OCI-M2 (cell line): Measurements from ENCODE around the gene PPP1CA.

ENCODE experiments used
- DNase-seq: peaks from one replicate; lab custom pipeline; 2025; ENCODE audit not compliant: unreplicated experiment; lab: John Stamatoyannopoulos, UW

The PPP1CA gene

GRCh38 chr11:67418476-67419281 lies 17.0 kb upstream of the PPP1CA start:
- DNase-seq: no peak

GRCh38 chr11:67417425-67417824 lies 15.8 kb upstream of the PPP1CA start:
- DNase-seq: no peak

GRCh38 chr11:67416416-67417335 lies 15.0 kb upstream of the PPP1CA start:
- DNase-seq: no peak

- DNase-seq: no peak
Measured at GRCh38 chr11:67415501-67416304, 14.0 kb upstream of the PPP1CA start, which contains the start of gene CARNS1. CARNS1 (plus strand) TSS chr11:67415678; CDS start chr11:67416200, 522 bp downstream.

- DNase-seq: no peak
Measured at GRCh38 chr11:67413266-67413849, 11.7 kb upstream of the PPP1CA start.

GRCh38 chr11:67412495-67413179 lies 11.0 kb upstream of the PPP1CA start:
- DNase-seq: no peak

- no peak for DNase-seq
Measured at GRCh38 chr11:67411785-67412152, 10.1 kb upstream of the PPP1CA start.

GRCh38 chr11:67410984-67411784 lies 9.5 kb upstream of the PPP1CA start:
- no peak for DNase-seq

GRCh38 chr11:67410369-67410831 lies 8.7 kb upstream of the PPP1CA start:
- DNase-seq: no peak

- no peak for DNase-seq
Measured at GRCh38 chr11:67409781-67410368, 8.2 kb upstream of the PPP1CA start.

- no peak for DNase-seq
Measured at GRCh38 chr11:67409261-67409666, 7.6 kb upstream of the PPP1CA start.

- DNase-seq: no peak
Measured at GRCh38 chr11:67408437-67409200, 7.0 kb upstream of the PPP1CA start.

GRCh38 chr11:67407688-67408163 lies 6.1 kb upstream of the PPP1CA start:
- no peak for DNase-seq

- no peak for DNase-seq
Measured at GRCh38 chr11:67406969-67407687, 5.5 kb upstream of the PPP1CA start.

- DNase-seq: no peak
Measured at GRCh38 chr11:67406420-67406968, 4.8 kb upstream of the PPP1CA start.

- DNase-seq: no peak
Measured at GRCh38 chr11:67405688-67406339, 4.2 kb upstream of the PPP1CA start.

- no peak for DNase-seq
Measured at GRCh38 chr11:67405196-67405567, 3.5 kb upstream of the PPP1CA start.
